Measurements from ENCODE around the gene SESN3.

SESN3 gene

DNA sequence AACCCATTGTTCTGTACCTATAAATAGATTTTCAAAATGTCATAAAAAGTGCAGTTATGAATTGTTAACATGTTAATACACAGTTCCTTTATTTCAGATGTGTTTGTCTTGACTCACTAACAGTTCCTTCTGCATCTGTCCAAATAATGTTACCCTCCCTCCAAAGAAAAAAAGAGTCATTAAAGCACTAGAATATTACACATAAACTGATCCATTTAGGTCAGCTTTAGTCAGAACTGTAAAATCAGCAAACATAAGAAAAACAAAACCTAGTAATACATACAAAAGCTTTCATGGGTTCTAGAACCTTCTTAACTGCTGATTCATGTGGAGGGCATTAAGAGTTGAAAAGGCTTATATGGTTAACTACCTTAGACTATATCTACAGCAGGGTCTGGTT is 65.4 kb downstream of the SESN3 start:
- Histone ChIP-seq H3K27ac (ENCODE audit: extremely low read depth, low read depth, low read length) (no peak overlapping the region), H3K4me3 (ENCODE audit: low read depth, low read length) (no peak overlapping the region), H3K36me3 (ENCODE audit: control insufficient read depth in 2 of 2, insufficient read depth in 1 of 2, low read length in 2 of 2) (peaks cover 0 to 7% of the 10 kb centered on the region in 2 experiments; a peak in 1 of 3 replicates), H3K4me1 (ENCODE audit: control insufficient read depth, insufficient read depth, low read length) (no peaks in the 10 kb centered on the region), H3K9me3 (ENCODE audit: control insufficient read depth, insufficient read depth, low read depth, low read length) (no peaks in the 10 kb centered on the region)
- TF ChIP-seq ZNF354C (tag by site-specific recombination; IDR thresholded peaks at IDR 0.05; ENCODE audit: borderline replicate concordance, low read depth) (no peak), ZNF10 (tag by site-specific recombination; IDR thresholded peaks at IDR 0.05) (no peak), ZNF175 (tag by site-specific recombination; IDR thresholded peaks at IDR 0.05) (no peak)
- ChIA-PET CTCF (interaction anchor here (0.5 to 2.3 kb wide), 4 partner anchors 11 to 578 kb away, joined by 3 to 9 read pairs (median 4); no protein-coding TSS in a partner anchor), POLR2A (no interaction called here)

DNA sequence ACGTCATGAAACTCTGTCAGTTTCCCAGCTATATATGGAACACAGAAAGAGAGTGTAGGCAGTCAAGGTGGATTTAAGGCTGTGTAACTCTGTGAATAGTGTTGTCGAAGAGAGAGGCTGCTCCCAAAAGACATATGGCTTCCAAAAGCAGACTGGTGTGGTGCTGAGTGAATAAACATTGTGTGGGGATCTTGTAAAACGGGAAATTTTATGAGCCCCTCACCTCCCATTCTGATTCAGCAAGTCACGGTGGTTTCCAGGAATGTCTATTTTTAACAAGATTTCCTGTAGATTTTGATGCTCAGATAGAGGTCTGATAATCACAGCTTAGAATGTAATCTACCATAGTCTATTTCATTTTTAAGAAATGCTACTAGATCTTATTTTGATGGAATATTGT is 67.9 kb downstream of the SESN3 start:
- H3K9me3 ChIP-seq (ENCODE audit: control insufficient read depth, insufficient read depth, low read depth, low read length), result no peaks in the 10 kb centered on the region
- CTCF ChIA-PET, result interaction anchor here (1.6 to 2.3 kb wide), 2 partner anchors 8 to 531 kb away, joined by 3 to 9 read pairs; no protein-coding TSS in a partner anchor

DNA sequence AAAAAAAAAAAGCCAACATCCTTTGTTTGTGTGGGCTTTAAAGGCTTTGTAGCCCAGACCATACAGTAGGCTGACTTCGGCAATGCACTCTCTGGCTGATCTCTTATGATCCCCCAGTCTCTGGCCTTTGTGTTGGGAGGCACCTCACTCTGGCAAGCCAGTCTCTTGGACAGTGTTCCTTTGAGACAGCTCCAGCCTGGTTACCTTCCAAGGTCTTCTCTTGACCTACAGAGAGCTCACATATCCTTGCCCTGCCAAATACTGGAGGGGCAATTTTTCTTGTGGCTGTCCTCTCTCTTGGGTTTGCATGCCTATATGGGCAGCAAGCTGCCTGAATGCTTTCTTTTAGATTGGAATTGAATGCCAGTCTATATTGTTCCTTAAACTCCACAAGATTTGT is 69.8 kb downstream of the SESN3 start:
- no peak overlapping the region for H3K4me3 ChIP-seq (ENCODE audit: low read depth, low read length)
- no peaks in the 10 kb centered on the region for H3K36me3 ChIP-seq (ENCODE audit: control insufficient read depth in 2 of 2, insufficient read depth in 1 of 2, low read length in 2 of 2)
- TF ChIP-seq ZNF341 (tag by site-specific recombination; IDR thresholded peaks at IDR 0.05; ENCODE audit: low read depth) (no peak), ZNF558 (tag by site-specific recombination; IDR thresholded peaks at IDR 0.05) (no peak), ZNF654 (tag by site-specific recombination; IDR thresholded peaks at IDR 0.05; ENCODE audit: low read depth) (no peak), HOXC10 (CRISPR knock-in tag; IDR thresholded peaks at IDR 0.05) (no peak), GLIS1 (tag by site-specific recombination; IDR thresholded peaks at IDR 0.05) (no peak), ZNF274 (IDR thresholded peaks at IDR 0.05; ENCODE audit: low read length) (no peak), ZNF274 (tag by site-specific recombination; IDR thresholded peaks at IDR 0.05; ENCODE audit: borderline replicate concordance) (no peak), ZNF2 (tag by site-specific recombination; IDR thresholded peaks at IDR 0.05) (no peak), ZNF555 (tag by site-specific recombination; conservative IDR thresholded peaks at IDR 0.05) (no peak), ZNF707 (tag by site-specific recombination; IDR thresholded peaks at IDR 0.05) (no peak), SETDB1 (IDR thresholded peaks at IDR 0.05; ENCODE audit: insufficient read length, low read length) (no peak), WT1 (tag by site-specific recombination; IDR thresholded peaks at IDR 0.05) (no peak)
- TF ChIP-seq, protein P1, sequence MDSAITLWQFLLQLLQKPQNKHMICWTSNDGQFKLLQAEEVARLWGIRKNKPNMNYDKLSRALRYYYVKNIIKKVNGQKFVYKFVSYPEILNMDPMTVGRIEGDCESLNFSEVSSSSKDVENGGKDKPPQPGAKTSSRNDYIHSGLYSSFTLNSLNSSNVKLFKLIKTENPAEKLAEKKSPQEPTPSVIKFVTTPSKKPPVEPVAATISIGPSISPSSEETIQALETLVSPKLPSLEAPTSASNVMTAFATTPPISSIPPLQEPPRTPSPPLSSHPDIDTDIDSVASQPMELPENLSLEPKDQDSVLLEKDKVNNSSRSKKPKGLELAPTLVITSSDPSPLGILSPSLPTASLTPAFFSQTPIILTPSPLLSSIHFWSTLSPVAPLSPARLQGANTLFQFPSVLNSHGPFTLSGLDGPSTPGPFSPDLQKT (IDR thresholded peaks at IDR 0.05; ENCODE audit: borderline replicate concordance, low read depth, low read length), result no peak
- TF ChIP-seq, protein P2, sequence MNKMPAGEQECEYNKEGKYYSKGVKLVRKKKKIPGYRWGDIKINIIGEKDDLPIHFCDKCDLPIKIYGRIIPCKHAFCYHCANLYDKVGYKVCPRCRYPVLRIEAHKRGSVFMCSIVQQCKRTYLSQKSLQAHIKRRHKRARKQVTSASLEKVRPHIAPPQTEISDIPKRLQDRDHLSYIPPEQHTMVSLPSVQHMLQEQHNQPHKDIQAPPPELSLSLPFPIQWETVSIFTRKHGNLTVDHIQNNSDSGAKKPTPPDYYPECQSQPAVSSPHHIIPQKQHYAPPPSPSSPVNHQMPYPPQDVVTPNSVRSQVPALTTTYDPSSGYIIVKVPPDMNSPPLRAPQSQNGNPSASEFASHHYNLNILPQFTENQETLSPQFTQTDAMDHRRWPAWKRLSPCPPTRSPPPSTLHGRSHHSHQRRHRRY (tag by site-specific recombination; IDR thresholded peaks at IDR 0.05), result no peak
- TF ChIP-seq, protein P3, sequence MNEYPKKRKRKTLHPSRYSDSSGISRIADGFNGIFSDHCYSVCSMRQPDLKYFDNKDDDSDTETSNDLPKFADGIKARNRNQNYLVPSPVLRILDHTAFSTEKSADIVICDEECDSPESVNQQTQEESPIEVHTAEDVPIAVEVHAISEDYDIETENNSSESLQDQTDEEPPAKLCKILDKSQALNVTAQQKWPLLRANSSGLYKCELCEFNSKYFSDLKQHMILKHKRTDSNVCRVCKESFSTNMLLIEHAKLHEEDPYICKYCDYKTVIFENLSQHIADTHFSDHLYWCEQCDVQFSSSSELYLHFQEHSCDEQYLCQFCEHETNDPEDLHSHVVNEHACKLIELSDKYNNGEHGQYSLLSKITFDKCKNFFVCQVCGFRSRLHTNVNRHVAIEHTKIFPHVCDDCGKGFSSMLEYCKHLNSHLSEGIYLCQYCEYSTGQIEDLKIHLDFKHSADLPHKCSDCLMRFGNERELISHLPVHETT (tag by site-specific recombination; IDR thresholded peaks at IDR 0.05), result no peak
- TF ChIP-seq, protein P4, sequence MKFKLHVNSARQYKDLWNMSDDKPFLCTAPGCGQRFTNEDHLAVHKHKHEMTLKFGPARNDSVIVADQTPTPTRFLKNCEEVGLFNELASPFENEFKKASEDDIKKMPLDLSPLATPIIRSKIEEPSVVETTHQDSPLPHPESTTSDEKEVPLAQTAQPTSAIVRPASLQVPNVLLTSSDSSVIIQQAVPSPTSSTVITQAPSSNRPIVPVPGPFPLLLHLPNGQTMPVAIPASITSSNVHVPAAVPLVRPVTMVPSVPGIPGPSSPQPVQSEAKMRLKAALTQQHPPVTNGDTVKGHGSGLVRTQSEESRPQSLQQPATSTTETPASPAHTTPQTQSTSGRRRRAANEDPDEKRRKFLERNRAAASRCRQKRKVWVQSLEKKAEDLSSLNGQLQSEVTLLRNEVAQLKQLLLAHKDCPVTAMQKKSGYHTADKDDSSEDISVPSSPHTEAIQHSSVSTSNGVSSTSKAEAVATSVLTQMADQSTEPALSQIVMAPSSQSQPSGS (tag by site-specific recombination; IDR thresholded peaks at IDR 0.05; ENCODE audit: low read depth), result no peak
- ChIA-PET POLR2A (interaction anchor here (1.0 kb wide), 1 partner anchor 70 kb away, joined by 3 read pairs; the partner anchor contains the start of gene SESN3), CTCF (interaction anchor here (1.1 to 1.4 kb wide), 2 partner anchors 11 to 544 kb away, joined by 4 read pairs; no protein-coding TSS in a partner anchor)
- no peaks in the 10 kb centered on the region for H3K4me1 ChIP-seq (ENCODE audit: control insufficient read depth, insufficient read depth, low read length)
- H3K27ac ChIP-seq (ENCODE audit: extremely low read depth, low read depth, low read length), result no peak overlapping the region
- H3K9me3 ChIP-seq (ENCODE audit: control insufficient read depth, insufficient read depth, low read depth, low read length), result no peaks in the 10 kb centered on the region

More for the DNA sequence above, 67.9 kb downstream of the SESN3 start:
- Histone ChIP-seq H3K4me1 (ENCODE audit: control insufficient read depth, insufficient read depth, low read length) (no peaks in the 10 kb centered on the region), H3K27ac (ENCODE audit: extremely low read depth, low read depth, low read length) (no peak overlapping the region), H3K4me3 (ENCODE audit: low read depth, low read length) (no peak overlapping the region), H3K36me3 (ENCODE audit: control insufficient read depth in 2 of 2, insufficient read depth in 1 of 2, low read length in 2 of 2) (peaks cover 0 to 2% of the 10 kb centered on the region in 2 experiments; a peak in 1 of 3 replicates)
- no peak for TF ChIP-seq FEZF1 (tag by site-specific recombination; IDR thresholded peaks at IDR 0.05)
- peak; percentile 82; the same call in 1 of the 2 replicates for TF ChIP-seq MZF1 (tag by site-specific recombination; IDR thresholded peaks at IDR 0.05; ENCODE audit: borderline replicate concordance)
- POLR2A ChIA-PET, result interaction anchor here (1.2 kb wide), 1 partner anchor 68 kb away, joined by 3 read pairs; the partner anchor contains the start of gene SESN3

All from HEK293 (cell line).